Progenitor cell of endocrine pancreas (in vitro differentiated cells): ENCODE measurements around the gene MAP3K14. TPM values are rescaled to one million over a fixed set of nuclear protein-coding genes. Genes with fewer than 3 reads are reported as not detected.

Source experiments
- total RNA-seq: library from RNA; stranded (reverse); gene quantifications from 2 replicates; pipeline ENCODE4 v1.2.1, GENCODE V29; 2021

MAP3K14 gene
- total RNA-seq, 1 donor from 2014 or later = 7.8 TPM

Other genes starting within 250 kb of the MAP3K14 start
- gene PLCD3, start 184.5 kb downstream of the MAP3K14 start, total RNA-seq = 23.4 and 26.7 TPM in 2 replicates
- 14.1 and 15.7 TPM in 2 replicates for gene ACBD4, start 181.3 kb downstream of the MAP3K14 start, total RNA-seq
- gene HEXIM1, start 168.5 kb downstream of the MAP3K14 start, total RNA-seq = 32.9 and 33.3 TPM in 2 replicates
- gene HEXIM2, start 155.1 kb downstream of the MAP3K14 start, total RNA-seq = 9.3 and 11.9 TPM in 2 replicates
- 3.2 and 3.3 TPM in 2 replicates for gene FMNL1, start 95.1 kb downstream of the MAP3K14 start, total RNA-seq
- 0.24 TPM in 1 of 2 replicates, not detected in the other for gene SPATA32, start 54.9 kb downstream of the MAP3K14 start, total RNA-seq
- gene ARHGAP27, start 115.8 kb upstream of the MAP3K14 start, total RNA-seq = 7.6 and 12.7 TPM in 2 replicates
- gene PLEKHM1, start 173.7 kb upstream of the MAP3K14 start, total RNA-seq = 30.1 and 34.5 TPM in 2 replicates